Panc1 (cell line): ENCODE measurements around the gene RTN4IP1.

Experiments
- POLR2AphosphoS5 ChIP-seq: IDR thresholded peaks from 2 replicates; pipeline ENCODE4 v1.6.1; 2012; ENCODE audit warnings: mild to moderate bottlenecking, low read depth, low read length, moderate library complexity
- TF ChIP-seq, protein P1 (sequence below): fragments of 450-650 bp; IDR thresholded peaks from 2 replicates; pipeline ENCODE4 v1.5.1; 2017; ENCODE audit warnings: mild to moderate bottlenecking
- TF ChIP-seq, protein P2 (sequence below), 2 experiments: IDR thresholded peaks; 2 replicates each; pipeline ENCODE4 v1.6.1; 2011 to 2012; ENCODE audit warnings: low read depth in 2 of 2, control low read depth in 1 of 2, low read length in 1 of 2, mild to moderate bottlenecking in 1 of 2, moderate library complexity in 1 of 2; ENCODE audit not compliant: insufficient read depth in 1 of 2

GRCh38 chr6:106534564-106534982, 94.7 kb downstream of the RTN4IP1 start:
- TF ChIP-seq, protein P1, sequence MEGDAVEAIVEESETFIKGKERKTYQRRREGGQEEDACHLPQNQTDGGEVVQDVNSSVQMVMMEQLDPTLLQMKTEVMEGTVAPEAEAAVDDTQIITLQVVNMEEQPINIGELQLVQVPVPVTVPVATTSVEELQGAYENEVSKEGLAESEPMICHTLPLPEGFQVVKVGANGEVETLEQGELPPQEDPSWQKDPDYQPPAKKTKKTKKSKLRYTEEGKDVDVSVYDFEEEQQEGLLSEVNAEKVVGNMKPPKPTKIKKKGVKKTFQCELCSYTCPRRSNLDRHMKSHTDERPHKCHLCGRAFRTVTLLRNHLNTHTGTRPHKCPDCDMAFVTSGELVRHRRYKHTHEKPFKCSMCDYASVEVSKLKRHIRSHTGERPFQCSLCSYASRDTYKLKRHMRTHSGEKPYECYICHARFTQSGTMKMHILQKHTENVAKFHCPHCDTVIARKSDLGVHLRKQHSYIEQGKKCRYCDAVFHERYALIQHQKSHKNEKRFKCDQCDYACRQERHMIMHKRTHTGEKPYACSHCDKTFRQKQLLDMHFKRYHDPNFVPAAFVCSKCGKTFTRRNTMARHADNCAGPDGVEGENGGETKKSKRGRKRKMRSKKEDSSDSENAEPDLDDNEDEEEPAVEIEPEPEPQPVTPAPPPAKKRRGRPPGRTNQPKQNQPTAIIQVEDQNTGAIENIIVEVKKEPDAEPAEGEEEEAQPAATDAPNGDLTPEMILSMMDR, result no peak
- TF ChIP-seq, protein P2, sequence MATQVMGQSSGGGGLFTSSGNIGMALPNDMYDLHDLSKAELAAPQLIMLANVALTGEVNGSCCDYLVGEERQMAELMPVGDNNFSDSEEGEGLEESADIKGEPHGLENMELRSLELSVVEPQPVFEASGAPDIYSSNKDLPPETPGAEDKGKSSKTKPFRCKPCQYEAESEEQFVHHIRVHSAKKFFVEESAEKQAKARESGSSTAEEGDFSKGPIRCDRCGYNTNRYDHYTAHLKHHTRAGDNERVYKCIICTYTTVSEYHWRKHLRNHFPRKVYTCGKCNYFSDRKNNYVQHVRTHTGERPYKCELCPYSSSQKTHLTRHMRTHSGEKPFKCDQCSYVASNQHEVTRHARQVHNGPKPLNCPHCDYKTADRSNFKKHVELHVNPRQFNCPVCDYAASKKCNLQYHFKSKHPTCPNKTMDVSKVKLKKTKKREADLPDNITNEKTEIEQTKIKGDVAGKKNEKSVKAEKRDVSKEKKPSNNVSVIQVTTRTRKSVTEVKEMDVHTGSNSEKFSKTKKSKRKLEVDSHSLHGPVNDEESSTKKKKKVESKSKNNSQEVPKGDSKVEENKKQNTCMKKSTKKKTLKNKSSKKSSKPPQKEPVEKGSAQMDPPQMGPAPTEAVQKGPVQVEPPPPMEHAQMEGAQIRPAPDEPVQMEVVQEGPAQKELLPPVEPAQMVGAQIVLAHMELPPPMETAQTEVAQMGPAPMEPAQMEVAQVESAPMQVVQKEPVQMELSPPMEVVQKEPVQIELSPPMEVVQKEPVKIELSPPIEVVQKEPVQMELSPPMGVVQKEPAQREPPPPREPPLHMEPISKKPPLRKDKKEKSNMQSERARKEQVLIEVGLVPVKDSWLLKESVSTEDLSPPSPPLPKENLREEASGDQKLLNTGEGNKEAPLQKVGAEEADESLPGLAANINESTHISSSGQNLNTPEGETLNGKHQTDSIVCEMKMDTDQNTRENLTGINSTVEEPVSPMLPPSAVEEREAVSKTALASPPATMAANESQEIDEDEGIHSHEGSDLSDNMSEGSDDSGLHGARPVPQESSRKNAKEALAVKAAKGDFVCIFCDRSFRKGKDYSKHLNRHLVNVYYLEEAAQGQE (IDR thresholded peaks at IDR 0.05; ENCODE audit: insufficient read depth in 1 of 2, low read depth in 2 of 2, low read length in 1 of 2), result no peak
- TF ChIP-seq POLR2AphosphoS5, result no peak
